HCT116 (cell line): ENCODE results near the gene ZNF276. TPM values are rescaled to one million over a fixed set of nuclear protein-coding genes. Genes with fewer than 3 reads are reported as not detected.
A peak's percentile ranks its signal among the peaks of the same experiment; 100 is the strongest.

ENCODE experiments used
- ATAC-seq: fragments of 200-7000 bp; cut with Tn5 transposase; 2 replicates; pipeline ENCODE4 v1.9.1; 2020; ENCODE audit warnings: mild to moderate bottlenecking, moderate library complexity
- BruUV-seq: library from RNA; stranded (reverse); fragments of 400-500 nt; replicated peaks from 2 replicates; lab custom pipeline; 2021; lab: Mats Ljungman, UMichigan
- CTCF ChIA-PET: fragments of 300-600 bp; sonication (Branson Sonifier 250); formaldehyde crosslinking; loops from one replicate; lab custom pipeline; 2021; ENCODE audit warnings: antibody characterized with exemption; lab: Charles Lee
- POLR2A ChIA-PET: fragments of 300-600, 350-600 bp; sonication (Branson Sonifier 250); formaldehyde crosslinking; loops from one replicate; lab custom pipeline; 2021; ENCODE audit warnings: antibody characterized with exemption; lab: Charles Lee
- RAD21 ChIA-PET, 2 experiments: fragments of 300-600 bp; sonication (Branson Sonifier 250); formaldehyde crosslinking; loops; one replicate each; lab custom pipeline; 2023; ENCODE audit warnings: low total read pairs in 2 of 2; ENCODE audit not compliant: uncharacterized antibody in 2 of 2, unreplicated experiment in 2 of 2, low non-redundant PET in 1 of 2; lab: Charles Lee
- DNase-seq: peaks from one replicate; pipeline ENCODE4 v3.0.0-alpha.2; 2010; ENCODE audit warnings: low read depth, low spot score
- H2AFZ ChIP-seq: fragments of 200-600 bp; shearing (Covaris generic), sonication (generic); 2 replicates; pipeline ENCODE4 v1.6.1; 2017; ENCODE audit warnings: low read depth, mixed run types, mixed read lengths, antibody characterized with exemption, low read length; ENCODE audit not compliant: poor library complexity, severe bottlenecking
- H3K27ac ChIP-seq: 2 replicates; pipeline ENCODE4 v1.5.1; 2012; ENCODE audit warnings: low read depth, low read length
- H3K27me3 ChIP-seq: fragments of 200-600 bp; sonication (generic); 2 replicates; pipeline ENCODE4 v1.6.1; 2016; ENCODE audit warnings: mixed run types, low read length, mixed read lengths; ENCODE audit not compliant: insufficient read depth
- H3K36me3 ChIP-seq, 2 experiments: fragments of 200-500 bp in 1 of 2; fragments of 200-600 bp in 1 of 2; sonication (Bioruptor generic) in 1 of 2; sonication (generic) in 1 of 2; 2 replicates each; pipeline versions ENCODE4 v1.5.1 to v1.6.1; 2014 to 2016; ENCODE audit warnings: low read length in 2 of 2, inconsistent platforms in 1 of 2, mixed read lengths in 1 of 2, mixed run types in 1 of 2; ENCODE audit not compliant: insufficient read depth in 2 of 2, control insufficient read depth in 1 of 2
- H3K4me1 ChIP-seq, 2 experiments: fragments of 200-600 bp in 1 of 2; sonication (generic) in 1 of 2; 2 replicates each; pipeline versions ENCODE4 v1.5.1 to v1.6.1; 2012 to 2017; ENCODE audit warnings: low read length in 2 of 2, inconsistent platforms in 1 of 2, mild to moderate bottlenecking in 1 of 2, mixed read lengths in 1 of 2, mixed run types in 1 of 2, moderate library complexity in 1 of 2; ENCODE audit not compliant: insufficient read depth in 2 of 2, control insufficient read depth in 1 of 2
- H3K4me2 ChIP-seq: fragments of 200-600 bp; sonication (generic); 2 replicates; pipeline ENCODE4 v1.6.1; 2017; ENCODE audit warnings: mixed run types, low read length, mixed read lengths
- H3K4me3 ChIP-seq, 2 experiments: fragments of 200-600 bp in 1 of 2; sonication (generic) in 1 of 2; replicated peaks in 1 of 2; 2 replicates each; pipeline ENCODE4 v1.5.1; 2011 to 2016; ENCODE audit warnings: low read length in 2 of 2, control low read depth in 1 of 2, low read depth in 1 of 2, mild to moderate bottlenecking in 1 of 2, mixed read lengths in 1 of 2, mixed run types in 1 of 2
- H3K79me2 ChIP-seq: fragments of 200-600 bp; sonication (generic); 2 replicates; pipeline ENCODE4 v1.6.1; 2017; ENCODE audit warnings: mild to moderate bottlenecking, mixed run types, low read length, moderate library complexity, mixed read lengths; ENCODE audit not compliant: insufficient read depth
- H3K9ac ChIP-seq: fragments of 200-600 bp; sonication (generic); 2 replicates; pipeline ENCODE4 v1.6.1; 2016; ENCODE audit warnings: low read length, mixed read lengths
- H3K9me2 ChIP-seq: fragments of 200-600 bp; sonication (generic), shearing (Covaris generic); 2 replicates; pipeline ENCODE4 v1.6.1; 2017; ENCODE audit warnings: mixed run types, mild to moderate bottlenecking, moderate library complexity; ENCODE audit not compliant: insufficient read depth
- H3K9me3 ChIP-seq, 2 experiments: fragments of 200-500 bp in 1 of 2; fragments of 200-600 bp in 1 of 2; sonication (Bioruptor generic) in 1 of 2; sonication (generic) in 1 of 2; 2 replicates each; pipeline ENCODE4 v1.6.1; 2014 to 2017; ENCODE audit warnings: low read length in 2 of 2, mixed read lengths in 2 of 2, inconsistent platforms in 1 of 2, low read depth in 1 of 2, mild to moderate bottlenecking in 1 of 2, mixed run types in 1 of 2, moderate library complexity in 1 of 2; ENCODE audit not compliant: control insufficient read depth in 1 of 2, insufficient read depth in 1 of 2
- H4K20me1 ChIP-seq: fragments of 200-600 bp; sonication (generic), shearing (Covaris generic); 2 replicates; pipeline ENCODE4 v1.6.1; 2017; ENCODE audit warnings: mixed run types, mild to moderate bottlenecking, moderate library complexity; ENCODE audit not compliant: insufficient read depth
- ATF3 ChIP-seq: IDR thresholded peaks from 2 replicates; pipeline ENCODE4 v1.6.1; 2012
- CTCF ChIP-seq, 3 experiments: fragments of 200-600 bp in 1 of 3; sonication (generic) in 1 of 3; IDR thresholded peaks in 2 of 3; conservative IDR thresholded peaks in 1 of 3; 2 replicates each; pipeline ENCODE4 v1.5.1; 2012 to 2017; ENCODE audit warnings: low read depth in 2 of 3, low read length in 2 of 3, antibody characterized with exemption in 1 of 3, borderline replicate concordance in 1 of 3, control low read depth in 1 of 3, mild to moderate bottlenecking in 1 of 3, mixed read lengths in 1 of 3, mixed run types in 1 of 3, moderate library complexity in 1 of 3; ENCODE audit not compliant: insufficient read depth in 1 of 3
- EZH2 ChIP-seq: fragments of 200-600 bp; sonication (generic); IDR thresholded peaks from 2 replicates; pipeline ENCODE4 v1.6.1; 2017; ENCODE audit warnings: antibody characterized with exemption, mixed run types
- FOSL1 ChIP-seq: IDR thresholded peaks from 2 replicates; pipeline ENCODE4 v1.6.1; 2012; ENCODE audit warnings: low read depth
- JUND ChIP-seq: IDR thresholded peaks from 2 replicates; pipeline ENCODE4 v1.6.1; 2012
- POLR2AphosphoS5 ChIP-seq: IDR thresholded peaks from 2 replicates; pipeline ENCODE4 v1.6.1; 2011; ENCODE audit warnings: mild to moderate bottlenecking, low read depth, low read length, moderate library complexity
- RAD21 ChIP-seq: IDR thresholded peaks from 2 replicates; pipeline ENCODE4 v1.6.1; 2012; ENCODE audit warnings: low read depth, mild to moderate bottlenecking
- YY1 ChIP-seq: IDR thresholded peaks from 2 replicates; pipeline ENCODE4 v1.6.1; 2011; ENCODE audit warnings: low read length, low read depth, moderate library complexity, mild to moderate bottlenecking; ENCODE audit not compliant: insufficient replicate concordance; ENCODE audit errors: extremely low read depth
- ZFX ChIP-seq: fragments of 450-650 bp; IDR thresholded peaks from 2 replicates; pipeline ENCODE4 v1.6.1; 2017
- ZNF274 ChIP-seq: fragments of 200-500 bp; sonication (Bioruptor generic); IDR thresholded peaks from 2 replicates; pipeline ENCODE4 v1.6.1; 2014; ENCODE audit warnings: mild to moderate bottlenecking, low read depth, low read length, inconsistent platforms
- intact Hi-C: fragments of 100-400 bp; cut with micrococcal nuclease; formaldehyde crosslinking; loops from 2 replicates; pipeline ENCODE4 v1.10.0; 2022
- total RNA-seq: library from RNA; stranded (reverse); gene quantifications from one replicate; pipeline ENCODE4 v1.2.1, GENCODE V29; 2021; ENCODE audit not compliant: unreplicated experiment

The ZNF276 gene
- total RNA-seq, 1 experiment from 2014 or later: 49.9 TPM

- no peak for TF ChIP-seq RAD21
- no peak for TF ChIP-seq FOSL1
- no peak for TF ChIP-seq JUND
- TF ChIP-seq ZFX: no peak
- TF ChIP-seq ZNF274: no peak
- no peak for TF ChIP-seq POLR2AphosphoS5
- no peak for TF ChIP-seq ATF3
- no peak for TF ChIP-seq YY1
- no peak for TF ChIP-seq EZH2
These were observed 16.3 kb upstream of the ZNF276 start (continued) for GRCh38 chr16:89705006-89705405.

- CTCF ChIA-PET: interaction anchor here (0.6 to 2.3 kb wide), 18 partner anchors 8 to 969 kb away, joined by 3 to 27 read pairs (median 4); partner anchors contain the start of genes CDK10, TCF25 and VPS9D1
- H3K27me3 ChIP-seq: no peaks in the 10 kb centered on the region
- H3K36me3 ChIP-seq: no peaks in the 10 kb centered on the region
- no peaks in the 10 kb centered on the region for H3K9me2 ChIP-seq
- H3K4me2 ChIP-seq: peak overlapping the region; percentile 71
- no peaks in the 10 kb centered on the region for H3K9me3 ChIP-seq
- TF ChIP-seq FOSL1: no peak
- TF ChIP-seq ATF3: no peak
- TF ChIP-seq ZFX: no peak
- no peak for TF ChIP-seq ZNF274
- TF ChIP-seq JUND: no peak
- no peak for TF ChIP-seq CTCF (IDR thresholded peaks at IDR 0.05 in 2 of 3, conservative IDR thresholded peaks at IDR 0.05 in 1 of 3; ENCODE audit: borderline replicate concordance in 1 of 3, insufficient read depth in 1 of 3, low read depth in 2 of 3, low read length in 2 of 3)
- H3K4me1 ChIP-seq: peaks cover 10 to 24% of the 10 kb centered on the region in 2 experiments; a peak in 3 of 4 replicates
- no peak overlapping the region for H2AFZ ChIP-seq
- peak overlapping the region; percentile 36 to 37; a peak in 3 of 4 replicates for H3K4me3 ChIP-seq
- intact Hi-C loops: loop anchor here (1.0 to 2.0 kb wide), 2 partner anchors 87 to 154 kb away; no protein-coding TSS in a partner anchor
- peak overlapping the region; percentile 41 for H3K9ac ChIP-seq
- DNase-seq (no peak), ATAC-seq (no peak)
- H3K27ac ChIP-seq: peak overlapping the region; percentile 37; the same call in 1 of the 2 replicates
- POLR2A ChIA-PET: interaction anchor here (0.9 to 2.4 kb wide), 8 partner anchors 7 to 216 kb away, joined by 3 to 8 read pairs (median 4); partner anchors contain the start of genes CDK10, TCF25 and VPS9D1
- no TSS peak for BruUV-seq
- RAD21 ChIA-PET: interaction anchor here (0.6 to 1.2 kb wide), 5 partner anchors 44 to 314 kb away, joined by 3 to 4 read pairs (median 3); partner anchors contain the start of gene TCF25 (in 2 of the 2)
- H3K79me2 ChIP-seq: peaks cover under 1% of the 10 kb centered on the region; the same call in 1 of the 2 replicates
- H4K20me1 ChIP-seq: no peaks in the 10 kb centered on the region
These were observed 14.6 kb upstream of the ZNF276 start for GRCh38 chr16:89706518-89707260.
